ENCODE data around the gene CYB5R3. TPM values are rescaled to one million over a fixed set of nuclear protein-coding genes. Genes with fewer than 3 reads are reported as not detected.

The CYB5R3 gene
- total and polyA plus RNA-seq, 4 donors, result 90.2 to 265 (median 156) TPM

- H3K9ac ChIP-seq (ENCODE audit: insufficient read depth in 1 of 2, low read length in 2 of 2), result no peak overlapping the region
Measured at GRCh38 chr22:42645938-42646568, 3.1 kb downstream of the CYB5R3 start.

DNA sequence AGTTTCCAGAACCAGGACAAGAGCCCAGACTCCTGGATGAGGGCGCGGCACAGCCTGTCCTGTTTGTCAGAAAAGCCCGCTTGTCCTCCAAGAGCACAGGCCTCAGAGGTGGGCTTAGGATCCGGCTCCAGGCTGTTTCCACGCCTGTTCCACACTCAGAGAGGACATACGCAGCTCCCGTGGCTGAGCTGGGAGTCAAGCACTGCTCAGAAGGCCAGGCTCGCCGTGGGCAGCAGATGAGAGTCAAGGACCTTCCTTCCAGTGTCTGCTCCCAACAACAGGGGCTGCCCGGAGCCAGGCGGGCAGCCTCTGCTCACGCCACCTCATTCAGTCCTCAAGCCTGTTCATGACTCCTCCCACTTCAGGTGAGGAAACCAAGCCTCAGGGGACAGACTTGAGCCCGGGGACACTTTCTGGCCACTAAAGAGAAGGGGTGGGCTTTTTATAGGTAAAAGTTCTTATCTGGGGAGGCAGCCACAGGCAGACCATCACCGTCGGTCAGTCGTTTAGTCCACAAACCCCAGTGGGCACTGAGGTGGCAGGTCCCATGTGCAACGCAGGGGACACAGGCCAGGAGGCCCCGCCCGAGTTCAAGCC, 3.8 kb downstream of the CYB5R3 start:
- Histone ChIP-seq H3K9ac (ENCODE audit: insufficient read depth in 1 of 2, low read length in 2 of 2) (peak overlapping the region in 1 of 2 donors; percentile 14), H3K27ac (ENCODE audit: low read depth in 1 of 2, low read length in 1 of 2) (peak overlapping the region; percentile 64 to 95), H3K27me3 (ENCODE audit: control insufficient read depth in 3 of 3, insufficient read depth in 3 of 3, low read length in 2 of 3) (no peaks in the 10 kb centered on the region), H3K36me3 (ENCODE audit: control insufficient read depth in 4 of 4, insufficient read depth in 4 of 4, low read length in 4 of 4) (no peaks in the 10 kb centered on the region), H3K9me3 (ENCODE audit: control insufficient read depth in 4 of 4, insufficient read depth in 3 of 4, low read length in 3 of 4) (no peaks in the 10 kb centered on the region), H3K4me3 (no peak overlapping the region), H3K4me1 (ENCODE audit: control insufficient read depth in 5 of 5, insufficient read depth in 5 of 5, low read length in 5 of 5) (peaks cover 18 to 60% (median 32%) of the 10 kb centered on the region in 5 donors)
- WGBS, 2 donors, result 39 to 62% methylated on average over 19 of the region's 19 CpGs
- TF ChIP-seq, protein P1, sequence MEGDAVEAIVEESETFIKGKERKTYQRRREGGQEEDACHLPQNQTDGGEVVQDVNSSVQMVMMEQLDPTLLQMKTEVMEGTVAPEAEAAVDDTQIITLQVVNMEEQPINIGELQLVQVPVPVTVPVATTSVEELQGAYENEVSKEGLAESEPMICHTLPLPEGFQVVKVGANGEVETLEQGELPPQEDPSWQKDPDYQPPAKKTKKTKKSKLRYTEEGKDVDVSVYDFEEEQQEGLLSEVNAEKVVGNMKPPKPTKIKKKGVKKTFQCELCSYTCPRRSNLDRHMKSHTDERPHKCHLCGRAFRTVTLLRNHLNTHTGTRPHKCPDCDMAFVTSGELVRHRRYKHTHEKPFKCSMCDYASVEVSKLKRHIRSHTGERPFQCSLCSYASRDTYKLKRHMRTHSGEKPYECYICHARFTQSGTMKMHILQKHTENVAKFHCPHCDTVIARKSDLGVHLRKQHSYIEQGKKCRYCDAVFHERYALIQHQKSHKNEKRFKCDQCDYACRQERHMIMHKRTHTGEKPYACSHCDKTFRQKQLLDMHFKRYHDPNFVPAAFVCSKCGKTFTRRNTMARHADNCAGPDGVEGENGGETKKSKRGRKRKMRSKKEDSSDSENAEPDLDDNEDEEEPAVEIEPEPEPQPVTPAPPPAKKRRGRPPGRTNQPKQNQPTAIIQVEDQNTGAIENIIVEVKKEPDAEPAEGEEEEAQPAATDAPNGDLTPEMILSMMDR (IDR thresholded peaks at IDR 0.05; ENCODE audit: control extremely low read depth, extremely low read depth), result no peak
- DNase-seq (no peak), ATAC-seq (ENCODE audit: insufficient read depth, low FRiP score) (no peak)

More at GRCh38 chr22:42645938-42646568, 3.1 kb downstream of the CYB5R3 start:
- TF ChIP-seq, protein P1 (IDR thresholded peaks at IDR 0.05; ENCODE audit: control extremely low read depth, extremely low read depth), result no peak
- ATAC-seq (ENCODE audit: insufficient read depth, low FRiP score), result no peak
- WGBS, 2 donors, result 51 to 73% methylated on average over 12 to 13 of the region's 13 CpGs
- Histone ChIP-seq H3K4me1 (ENCODE audit: control insufficient read depth in 5 of 5, insufficient read depth in 5 of 5, low read length in 5 of 5) (peaks cover 18 to 60% (median 32%) of the 10 kb centered on the region in 5 donors), H3K4me3 (no peak overlapping the region), H3K36me3 (ENCODE audit: control insufficient read depth in 4 of 4, insufficient read depth in 4 of 4, low read length in 4 of 4) (no peaks in the 10 kb centered on the region), H3K27me3 (ENCODE audit: control insufficient read depth in 3 of 3, insufficient read depth in 3 of 3, low read length in 2 of 3) (no peaks in the 10 kb centered on the region), H3K9me3 (ENCODE audit: control insufficient read depth in 4 of 4, insufficient read depth in 3 of 4, low read length in 3 of 4) (no peaks in the 10 kb centered on the region), H3K27ac (ENCODE audit: low read depth in 1 of 2, low read length in 1 of 2) (peak overlapping the region; percentile 64 to 95)
- no peak for DNase-seq

GRCh38 chr22:42644422-42645340, 4.5 kb downstream of the CYB5R3 start:
- 21 to 30% methylated on average over 22 of the region's 22 CpGs for WGBS, 2 donors
- ATAC-seq (ENCODE audit: insufficient read depth, low FRiP score), result no peak
- H3K4me1 ChIP-seq (ENCODE audit: control insufficient read depth in 5 of 5, insufficient read depth in 5 of 5, low read length in 5 of 5), result peaks cover 18 to 59% (median 32%) of the 10 kb centered on the region in 5 donors

More at GRCh38 chr22:42644422-42645340, 4.5 kb downstream of the CYB5R3 start:
- H3K4me3 ChIP-seq, result no peak overlapping the region
- H3K9me3 ChIP-seq (ENCODE audit: control insufficient read depth in 4 of 4, insufficient read depth in 3 of 4, low read length in 3 of 4), result no peaks in the 10 kb centered on the region
- H3K9ac ChIP-seq (ENCODE audit: insufficient read depth in 1 of 2, low read length in 2 of 2), result peak overlapping the region in 1 of 2 donors; percentile 30
- H3K36me3 ChIP-seq (ENCODE audit: control insufficient read depth in 4 of 4, insufficient read depth in 4 of 4, low read length in 4 of 4), result no peaks in the 10 kb centered on the region
- no peaks in the 10 kb centered on the region for H3K27me3 ChIP-seq (ENCODE audit: control insufficient read depth in 3 of 3, insufficient read depth in 3 of 3, low read length in 2 of 3)
- H3K27ac ChIP-seq (ENCODE audit: low read depth in 1 of 2, low read length in 1 of 2), result peak overlapping the region; percentile 64 to 95
- DNase-seq, result peak; percentile 63 to 81 (median 65)
- TF ChIP-seq, protein P1 (IDR thresholded peaks at IDR 0.05; ENCODE audit: control extremely low read depth, extremely low read depth), result no peak
